Neural cell (in vitro differentiated cells): ENCODE measurements around the gene KIFBP. TPM values are rescaled to one million over a fixed set of nuclear protein-coding genes. Genes with fewer than 3 reads are reported as not detected.

Experiments used
- H2AFZ ChIP-seq: fragments of 200-600, 300-800 bp; sonication (generic), shearing (Covaris generic); 2 replicates; pipeline ENCODE4 v1.6.0; 2014; ENCODE audit warnings: low read depth, mild to moderate bottlenecking, antibody characterized with exemption, low read length, moderate library complexity
- H3F3A ChIP-seq: fragments of 200-600 bp; shearing (Covaris generic); 2 replicates; pipeline ENCODE4 v1.6.1; 2016; ENCODE audit warnings: mild to moderate bottlenecking, moderate library complexity, mixed read lengths, antibody characterized with exemption, low read length; ENCODE audit not compliant: insufficient read depth, poor library complexity, severe bottlenecking
- H3K27ac ChIP-seq: fragments of 200-600, 300-800 bp; sonication (generic), shearing (Covaris generic); 2 replicates; pipeline ENCODE4 v1.5.1; 2014; ENCODE audit warnings: mild to moderate bottlenecking, low read length, moderate library complexity
- H3K27me3 ChIP-seq: fragments of 300-800, 200-600 bp; sonication (generic), shearing (Covaris generic); 2 replicates; pipeline ENCODE4 v1.6.0; 2014; ENCODE audit warnings: mild to moderate bottlenecking, low read depth, low read length, moderate library complexity; ENCODE audit not compliant: insufficient read depth
- H3K36me3 ChIP-seq: fragments of 300-800, 200-600 bp; sonication (generic), shearing (Covaris generic); 2 replicates; pipeline ENCODE4 v1.5.1; 2014; ENCODE audit warnings: mild to moderate bottlenecking, antibody characterized with exemption, low read length, moderate library complexity; ENCODE audit not compliant: insufficient read depth
- H3K4me2 ChIP-seq: fragments of 300-800, 200-600 bp; sonication (generic), shearing (Covaris generic); 2 replicates; pipeline ENCODE4 v1.6.0; 2014; ENCODE audit warnings: mild to moderate bottlenecking, low read length
- H3K4me3 ChIP-seq: fragments of 300-800, 200-600 bp; sonication (generic), shearing (Covaris generic); 2 replicates; pipeline ENCODE4 v1.5.1; 2014; ENCODE audit warnings: mild to moderate bottlenecking, low read length, moderate library complexity
- H3K79me2 ChIP-seq: fragments of 200-600 bp; shearing (Covaris generic); replicated peaks from 2 replicates; pipeline ENCODE4 v1.6.0; 2014; ENCODE audit warnings: mild to moderate bottlenecking, low read length, moderate library complexity; ENCODE audit not compliant: insufficient read depth
- H3K9ac ChIP-seq: fragments of 300-800, 200-600 bp; sonication (generic), shearing (Covaris generic); 2 replicates; pipeline ENCODE4 v1.6.1; 2016; ENCODE audit warnings: mild to moderate bottlenecking, low read length, mixed read lengths
- H3K9me2 ChIP-seq: fragments of 200-600 bp; shearing (Covaris generic); 2 replicates; pipeline ENCODE4 v1.6.1; 2016; ENCODE audit warnings: mild to moderate bottlenecking, low read length, mixed read lengths; ENCODE audit not compliant: insufficient read depth
- H3K9me3 ChIP-seq: fragments of 200-600, 300-800 bp; sonication (generic), shearing (Covaris generic); 2 replicates; pipeline ENCODE4 v1.6.1; 2016; ENCODE audit warnings: mild to moderate bottlenecking, mixed run types, low read length, moderate library complexity, mixed read lengths
- H4K20me1 ChIP-seq: fragments of 200-600 bp; shearing (Covaris generic); 2 replicates; pipeline ENCODE4 v1.6.1; 2016; ENCODE audit warnings: mild to moderate bottlenecking, mixed run types; ENCODE audit not compliant: insufficient read depth
- EP300 ChIP-seq: fragments of 450-650 bp; conservative IDR thresholded peaks from 2 replicates; pipeline ENCODE4 v1.6.1; 2014; ENCODE audit warnings: antibody characterized with exemption, mild to moderate bottlenecking, moderate library complexity; ENCODE audit not compliant: poor library complexity, severe bottlenecking
- EZH2 ChIP-seq: fragments of 200-600, 300-800 bp; shearing (Covaris generic), sonication (generic); IDR thresholded peaks from 2 replicates; pipeline ENCODE4 v1.6.1; 2014; ENCODE audit warnings: antibody characterized with exemption, low read length, borderline replicate concordance, mild to moderate bottlenecking; ENCODE audit not compliant: insufficient read depth, poor library complexity, severe bottlenecking
- MXI1 ChIP-seq: fragments of 450-650 bp; conservative IDR thresholded peaks from 2 replicates; pipeline ENCODE4 v1.6.1; 2014; ENCODE audit warnings: antibody characterized with exemption, mild to moderate bottlenecking; ENCODE audit not compliant: poor library complexity, severe bottlenecking
- POLR2AphosphoS5 ChIP-seq: IDR thresholded peaks from 2 replicates; pipeline ENCODE4 v1.6.1; 2012
- RAD21 ChIP-seq: fragments of 450-650 bp; conservative IDR thresholded peaks from 2 replicates; pipeline ENCODE4 v1.6.1; 2014; ENCODE audit warnings: antibody characterized with exemption, mild to moderate bottlenecking, moderate library complexity
- REST ChIP-seq: IDR thresholded peaks from 2 replicates; pipeline ENCODE4 v1.6.1; 2012; ENCODE audit warnings: borderline replicate concordance
- SMC3 ChIP-seq: fragments of 450-650 bp; conservative IDR thresholded peaks from 2 replicates; pipeline ENCODE4 v1.6.1; 2014; ENCODE audit warnings: antibody characterized with exemption, mild to moderate bottlenecking, moderate library complexity; ENCODE audit not compliant: poor library complexity
- TAF1 ChIP-seq: IDR thresholded peaks from 2 replicates; pipeline ENCODE4 v1.6.1; 2012; ENCODE audit warnings: low read depth
- polyA plus RNA-seq: library from polyadenylated mRNA; depleted of rRNA; stranded (reverse); fragments of >200 nt; gene quantifications from 2 replicates; pipeline ENCODE4 v1.2.3, GENCODE V29; 2014
- TF ChIP-seq, protein P1 (sequence below): fragments of 450-650 bp; IDR thresholded peaks from 2 replicates; pipeline ENCODE4 v1.5.1; 2014; ENCODE audit warnings: antibody characterized with exemption, mild to moderate bottlenecking, moderate library complexity; ENCODE audit not compliant: poor library complexity, severe bottlenecking

Gene KIFBP
- polyA plus RNA-seq, 1 donor from 2014 or later = 76.9 TPM

DNA sequence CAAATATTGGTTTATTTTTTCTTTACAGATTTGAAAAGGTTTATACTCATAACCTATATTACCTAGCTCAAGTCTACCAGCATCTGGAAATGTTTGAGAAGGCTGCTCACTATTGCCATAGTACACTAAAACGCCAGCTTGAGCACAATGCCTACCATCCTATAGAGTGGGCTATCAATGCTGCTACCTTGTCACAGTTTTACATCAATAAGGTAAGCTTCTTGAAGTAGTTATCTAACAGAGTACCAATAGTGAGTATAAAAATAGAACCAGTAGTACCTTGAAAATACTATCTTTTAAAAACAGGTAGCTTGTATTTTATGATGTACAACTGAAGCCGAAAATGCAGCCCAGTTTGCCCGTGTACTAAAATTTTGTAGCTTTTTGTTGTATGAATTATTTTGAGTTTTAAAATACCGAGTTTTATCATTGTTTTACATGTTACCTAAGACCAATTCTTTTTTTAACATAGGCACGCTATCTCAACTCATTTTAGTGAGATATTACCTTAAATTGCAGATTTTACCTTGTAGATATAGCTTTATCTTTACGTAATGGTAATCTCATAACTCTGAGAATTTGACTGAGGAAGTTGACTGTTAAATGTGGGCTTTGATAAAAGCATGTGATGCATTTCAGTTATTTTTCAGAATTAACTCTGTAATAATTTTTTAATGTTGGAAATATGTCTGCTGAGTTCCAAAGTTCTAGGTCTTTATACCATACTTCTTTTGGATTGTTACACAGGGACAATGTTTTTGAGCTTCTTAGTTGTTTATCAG lies 17.3 kb downstream of the KIFBP start:
- Histone ChIP-seq H3K27me3 (no peaks in the 10 kb centered on the region), H3K79me2 (no peaks in the 10 kb centered on the region), H3K27ac (no peak overlapping the region), H3F3A (no peaks in the 10 kb centered on the region), H3K4me3 (no peak overlapping the region), H3K9ac (no peak overlapping the region), H3K9me3 (no peaks in the 10 kb centered on the region), H2AFZ (no peak overlapping the region), H4K20me1 (no peaks in the 10 kb centered on the region), H3K9me2 (no peaks in the 10 kb centered on the region), H3K4me2 (no peak overlapping the region), H3K36me3 (peaks cover 5% of the 10 kb centered on the region)
- TF ChIP-seq EZH2 (no peak), EP300 (no peak), REST (no peak), POLR2AphosphoS5 (no peak), SMC3 (no peak), MXI1 (no peak), TAF1 (no peak), RAD21 (no peak)
- TF ChIP-seq, protein P1, sequence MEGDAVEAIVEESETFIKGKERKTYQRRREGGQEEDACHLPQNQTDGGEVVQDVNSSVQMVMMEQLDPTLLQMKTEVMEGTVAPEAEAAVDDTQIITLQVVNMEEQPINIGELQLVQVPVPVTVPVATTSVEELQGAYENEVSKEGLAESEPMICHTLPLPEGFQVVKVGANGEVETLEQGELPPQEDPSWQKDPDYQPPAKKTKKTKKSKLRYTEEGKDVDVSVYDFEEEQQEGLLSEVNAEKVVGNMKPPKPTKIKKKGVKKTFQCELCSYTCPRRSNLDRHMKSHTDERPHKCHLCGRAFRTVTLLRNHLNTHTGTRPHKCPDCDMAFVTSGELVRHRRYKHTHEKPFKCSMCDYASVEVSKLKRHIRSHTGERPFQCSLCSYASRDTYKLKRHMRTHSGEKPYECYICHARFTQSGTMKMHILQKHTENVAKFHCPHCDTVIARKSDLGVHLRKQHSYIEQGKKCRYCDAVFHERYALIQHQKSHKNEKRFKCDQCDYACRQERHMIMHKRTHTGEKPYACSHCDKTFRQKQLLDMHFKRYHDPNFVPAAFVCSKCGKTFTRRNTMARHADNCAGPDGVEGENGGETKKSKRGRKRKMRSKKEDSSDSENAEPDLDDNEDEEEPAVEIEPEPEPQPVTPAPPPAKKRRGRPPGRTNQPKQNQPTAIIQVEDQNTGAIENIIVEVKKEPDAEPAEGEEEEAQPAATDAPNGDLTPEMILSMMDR = no peak

DNA sequence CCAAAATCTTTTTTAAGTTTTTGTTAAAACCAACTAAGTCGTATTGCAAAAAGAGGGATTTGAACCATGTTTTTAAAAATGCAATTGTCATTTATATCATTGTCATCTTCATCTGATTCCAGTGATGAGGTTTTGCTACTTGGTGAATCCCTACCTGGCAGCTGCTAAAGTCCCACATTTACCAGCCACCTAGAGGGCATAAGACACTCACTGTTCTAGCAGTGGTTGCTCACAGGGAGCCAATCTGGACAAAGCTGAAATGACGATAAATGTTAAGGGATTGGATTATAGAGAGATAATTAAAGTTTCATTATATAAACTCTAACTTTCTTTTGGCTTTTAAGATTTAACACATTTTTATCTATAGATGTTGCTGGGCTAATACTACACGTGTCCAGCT lies 18.7 kb downstream of the KIFBP start:
- peaks cover 5% of the 10 kb centered on the region for H3K36me3 ChIP-seq
- H3F3A ChIP-seq = no peaks in the 10 kb centered on the region
- no peaks in the 10 kb centered on the region for H3K27me3 ChIP-seq
- H3K27ac ChIP-seq = no peak overlapping the region
- no peaks in the 10 kb centered on the region for H3K79me2 ChIP-seq
- no peak overlapping the region for H3K9ac ChIP-seq
- no peaks in the 10 kb centered on the region for H3K9me2 ChIP-seq
- no peaks in the 10 kb centered on the region for H3K9me3 ChIP-seq
- TF ChIP-seq, protein P1 = no peak
- TF ChIP-seq RAD21 (no peak), SMC3 (no peak), POLR2AphosphoS5 (no peak), MXI1 (no peak), TAF1 (no peak), REST (no peak), EP300 (no peak), EZH2 (no peak)
- H3K4me2 ChIP-seq = no peak overlapping the region
- H3K4me3 ChIP-seq = no peak overlapping the region
- no peaks in the 10 kb centered on the region for H4K20me1 ChIP-seq
- no peak overlapping the region for H2AFZ ChIP-seq
